Subcutaneous abdominal adipose tissue (tissue), 5 donors: ENCODE measurements around the gene SLC2A9.

Experiments used
- H3K27ac ChIP-seq: one replicate; pipeline ENCODE4 v1.7.0; 2013; ENCODE audit warnings: low read depth, mild to moderate bottlenecking, inconsistent platforms, low read length, moderate library complexity
- H3K27me3 ChIP-seq, 5 donors: one replicate each; pipeline ENCODE4 v1.7.0; 2013; ENCODE audit warnings: low read length in 5 of 5, inconsistent platforms in 1 of 5; ENCODE audit not compliant: control insufficient read depth in 5 of 5, insufficient read depth in 4 of 5
- H3K36me3 ChIP-seq, 5 donors: one replicate each; pipeline ENCODE4 v1.7.0; 2013; ENCODE audit warnings: low read length in 5 of 5; ENCODE audit not compliant: control insufficient read depth in 5 of 5, insufficient read depth in 5 of 5
- H3K4me1 ChIP-seq, 5 donors: one replicate each; pipeline ENCODE4 v1.7.0; 2013; ENCODE audit warnings: low read length in 5 of 5, mild to moderate bottlenecking in 3 of 5, moderate library complexity in 1 of 5; ENCODE audit not compliant: control insufficient read depth in 5 of 5, insufficient read depth in 5 of 5
- H3K4me3 ChIP-seq, 5 donors: one replicate each; pipeline ENCODE4 v1.7.0; 2013; ENCODE audit warnings: low read length in 5 of 5, low read depth in 1 of 5
- H3K9ac ChIP-seq, 5 donors: one replicate each; pipeline ENCODE4 v1.7.0; 2013; ENCODE audit warnings: low read length in 5 of 5, mild to moderate bottlenecking in 4 of 5, moderate library complexity in 3 of 5
- H3K9me3 ChIP-seq, 5 donors: one replicate each; pipeline ENCODE4 v1.7.0; 2013; ENCODE audit warnings: low read length in 5 of 5; ENCODE audit not compliant: control insufficient read depth in 5 of 5
- donor health status: healthy.
- donor health status: healthy.
- donor health status: healthy.
- donor health status: healthy.
- donor health status: healthy.

The SLC2A9 gene

DNA sequence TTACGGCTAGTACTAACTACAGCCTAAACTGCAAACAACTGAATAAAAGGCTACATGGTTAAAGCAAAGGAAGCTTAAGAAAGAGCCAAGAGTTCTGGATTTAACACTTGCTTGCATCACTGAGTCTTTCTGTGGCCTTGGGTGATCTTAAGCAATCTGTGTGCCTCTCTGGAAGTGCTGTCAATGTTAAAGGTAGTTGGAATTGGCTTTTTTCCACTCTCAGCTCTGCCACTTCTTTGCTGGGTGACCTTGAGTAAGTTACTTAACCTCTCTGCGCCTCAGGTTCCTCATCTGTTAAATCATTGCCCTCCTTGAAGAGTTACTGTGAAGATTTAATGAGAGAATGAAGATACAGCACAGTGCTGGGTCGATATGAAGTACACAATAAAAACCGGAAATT is 15.7 kb downstream of the SLC2A9 start:
- Histone ChIP-seq H3K36me3 (no peaks in the 10 kb centered on the region), H3K9me3 (no peaks in the 10 kb centered on the region), H3K4me3 (no peak overlapping the region), H3K27ac (peak overlapping the region; percentile 71), H3K27me3 (peaks cover 0 to 5% (median 0%) of the 10 kb centered on the region in 5 donors), H3K9ac (peak overlapping the region in 2 of 5 donors; percentile 21 to 28), H3K4me1 (peaks cover 16 to 45% (median 32%) of the 10 kb centered on the region in 5 donors)

DNA sequence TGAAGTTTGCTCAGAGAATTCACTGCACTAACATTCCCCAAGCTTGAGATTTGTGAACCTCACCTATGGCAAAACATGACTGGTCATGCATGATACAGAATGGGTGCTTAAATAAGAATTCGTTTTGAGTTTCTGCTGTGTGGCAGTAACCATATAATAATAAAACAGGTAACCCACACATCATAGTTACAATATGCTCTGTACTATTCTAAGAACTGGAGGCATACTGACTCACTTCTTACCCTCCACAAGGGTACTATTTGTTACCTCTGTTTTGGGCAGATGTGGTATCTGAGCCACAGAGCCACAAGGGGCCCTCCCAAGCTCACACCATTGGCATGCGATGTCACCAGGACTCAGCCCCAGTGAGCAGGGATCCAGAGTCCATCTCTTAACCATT is 17.6 kb downstream of the SLC2A9 start:
- Histone ChIP-seq H3K9ac (no peak overlapping the region), H3K9me3 (no peaks in the 10 kb centered on the region), H3K36me3 (no peaks in the 10 kb centered on the region), H3K27me3 (peaks cover 0 to 4% (median 0%) of the 10 kb centered on the region in 5 donors), H3K4me3 (no peak overlapping the region), H3K27ac (no peak overlapping the region), H3K4me1 (peaks cover 16 to 45% (median 32%) of the 10 kb centered on the region in 5 donors)

DNA sequence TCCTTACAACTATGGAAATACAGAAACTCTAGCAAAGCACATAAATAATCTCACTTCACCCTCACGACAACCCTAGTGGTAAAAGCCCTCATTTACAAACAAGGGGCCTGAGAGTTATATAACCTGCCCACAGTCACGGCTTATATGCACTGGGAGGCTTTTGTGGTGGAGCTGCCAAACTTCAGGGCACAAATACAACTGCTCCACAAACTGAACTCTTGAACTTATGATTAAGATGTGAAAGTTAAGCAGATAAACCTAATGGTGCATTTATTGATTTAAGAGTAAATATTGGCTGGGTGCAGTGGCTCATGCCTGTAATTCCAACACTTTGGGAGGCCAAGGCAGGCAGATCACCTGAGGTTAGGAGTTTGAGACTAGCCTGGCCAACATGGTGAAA is 19.0 kb downstream of the SLC2A9 start:
- Histone ChIP-seq H3K9me3 (no peaks in the 10 kb centered on the region), H3K36me3 (no peaks in the 10 kb centered on the region), H3K4me3 (no peak overlapping the region), H3K27ac (no peak overlapping the region), H3K27me3 (peaks cover 0 to under 1% (median 0%) of the 10 kb centered on the region in 5 donors), H3K9ac (no peak overlapping the region), H3K4me1 (peaks cover 16 to 32% (median 22%) of the 10 kb centered on the region in 5 donors)

GRCh38 chr4:10001757-10002156 is 19.5 kb downstream of the SLC2A9 start:
- no peak overlapping the region for H3K4me3 ChIP-seq
- no peaks in the 10 kb centered on the region for H3K36me3 ChIP-seq
- H3K27ac ChIP-seq, result no peak overlapping the region
- no peaks in the 10 kb centered on the region for H3K27me3 ChIP-seq
- H3K9ac ChIP-seq, result no peak overlapping the region
- H3K9me3 ChIP-seq, result no peaks in the 10 kb centered on the region
- peaks cover 13 to 27% (median 17%) of the 10 kb centered on the region in 5 donors for H3K4me1 ChIP-seq

DNA sequence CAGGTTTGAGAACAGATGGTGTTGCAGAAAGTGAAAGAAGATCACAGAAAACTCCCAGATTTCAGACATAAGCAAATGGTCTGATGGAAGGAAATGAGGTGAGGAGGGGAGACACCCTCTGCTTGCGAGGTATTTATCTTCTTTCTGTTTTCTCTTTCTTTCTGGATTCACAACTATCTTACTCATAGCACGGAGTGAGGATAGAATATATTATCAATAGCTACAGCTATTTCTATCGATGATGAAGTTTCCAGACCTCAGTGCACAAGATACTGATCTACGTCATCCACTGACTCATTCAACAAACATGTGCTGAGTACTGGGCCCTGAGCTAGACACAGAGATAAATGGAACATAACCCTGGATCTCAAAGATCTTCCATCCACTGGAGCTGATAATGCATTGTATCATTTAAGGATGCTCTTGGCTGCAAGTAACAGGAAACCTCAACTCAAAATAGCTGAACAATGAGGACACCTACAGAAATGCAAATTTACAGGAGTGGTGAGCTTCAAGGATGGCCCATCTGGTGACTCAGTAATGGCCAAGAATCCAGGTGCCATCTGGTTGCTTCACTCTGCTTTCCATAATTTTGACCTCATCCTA is 21.2 kb downstream of the SLC2A9 start:
- no peaks in the 10 kb centered on the region for H3K27me3 ChIP-seq
- no peaks in the 10 kb centered on the region for H3K9me3 ChIP-seq
- H3K4me3 ChIP-seq, result no peak overlapping the region
- H3K27ac ChIP-seq, result no peak overlapping the region
- H3K9ac ChIP-seq, result no peak overlapping the region
- peaks cover 0 to 5% (median 0%) of the 10 kb centered on the region in 5 donors for H3K36me3 ChIP-seq
- H3K4me1 ChIP-seq, result peaks cover 0 to 10% (median under 1%) of the 10 kb centered on the region in 5 donors

- no peak overlapping the region for H3K9ac ChIP-seq
- no peaks in the 10 kb centered on the region for H3K27me3 ChIP-seq
- H3K4me1 ChIP-seq, result peaks cover 0 to 3% (median 0%) of the 10 kb centered on the region in 5 donors
- no peak overlapping the region for H3K27ac ChIP-seq
- H3K4me3 ChIP-seq, result no peak overlapping the region
- peaks cover 0 to 5% (median 0%) of the 10 kb centered on the region in 5 donors for H3K36me3 ChIP-seq
- no peaks in the 10 kb centered on the region for H3K9me3 ChIP-seq
Observed at GRCh38 chr4:9997886-9998285, 23.4 kb downstream of the SLC2A9 start.

DNA sequence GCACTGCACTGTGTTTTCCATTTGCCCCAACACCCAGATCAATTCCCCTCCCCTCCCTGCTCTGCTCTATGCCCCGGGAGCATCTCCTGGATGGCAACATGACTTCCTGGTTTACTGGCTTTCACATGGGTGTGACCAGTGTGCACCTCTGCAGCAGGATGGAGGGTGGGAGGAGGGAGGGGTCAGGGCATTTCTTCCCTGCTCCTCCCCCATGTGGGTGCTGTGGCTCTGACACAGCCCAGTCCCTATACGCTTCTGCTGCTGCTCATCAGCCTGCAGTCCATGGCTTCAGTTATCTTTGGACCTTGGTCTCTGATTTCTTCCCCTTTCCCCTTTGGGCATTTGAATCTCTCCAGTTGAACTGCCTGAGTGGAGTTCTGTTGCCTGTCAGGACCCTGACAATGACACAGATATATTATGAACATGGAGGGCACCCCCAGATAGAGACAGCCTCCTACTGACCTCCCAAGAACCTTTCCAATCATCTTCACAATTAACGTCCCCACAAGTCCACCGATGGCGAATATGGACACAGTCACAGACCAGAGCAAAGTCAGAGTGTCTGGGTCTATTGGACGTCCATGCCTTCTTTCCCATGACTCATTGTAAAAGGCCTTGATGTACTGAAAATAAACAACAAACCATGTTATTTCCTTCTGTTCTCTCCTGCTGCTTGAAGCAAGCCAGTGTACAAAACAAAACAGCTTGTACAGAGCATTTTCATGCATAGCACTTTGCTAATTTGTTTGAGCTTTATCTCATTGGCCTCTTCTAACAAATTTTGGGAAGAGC is 24.8 kb downstream of the SLC2A9 start:
- Histone ChIP-seq H3K4me1 (no peaks in the 10 kb centered on the region), H3K27ac (no peak overlapping the region), H3K27me3 (no peaks in the 10 kb centered on the region), H3K9ac (no peak overlapping the region), H3K4me3 (no peak overlapping the region), H3K9me3 (no peaks in the 10 kb centered on the region), H3K36me3 (peaks cover 0 to 5% (median 0%) of the 10 kb centered on the region in 5 donors)

- Histone ChIP-seq H3K27ac (no peak overlapping the region), H3K27me3 (peaks cover 0 to 4% (median 0%) of the 10 kb centered on the region in 5 donors), H3K9me3 (peaks cover 0 to 2% (median 0%) of the 10 kb centered on the region in 5 donors), H3K36me3 (peaks cover 0 to 5% (median 0%) of the 10 kb centered on the region in 5 donors), H3K9ac (no peak overlapping the region), H3K4me3 (no peak overlapping the region), H3K4me1 (no peaks in the 10 kb centered on the region)
Observed at GRCh38 chr4:9994246-9994847, 26.9 kb downstream of the SLC2A9 start.

DNA sequence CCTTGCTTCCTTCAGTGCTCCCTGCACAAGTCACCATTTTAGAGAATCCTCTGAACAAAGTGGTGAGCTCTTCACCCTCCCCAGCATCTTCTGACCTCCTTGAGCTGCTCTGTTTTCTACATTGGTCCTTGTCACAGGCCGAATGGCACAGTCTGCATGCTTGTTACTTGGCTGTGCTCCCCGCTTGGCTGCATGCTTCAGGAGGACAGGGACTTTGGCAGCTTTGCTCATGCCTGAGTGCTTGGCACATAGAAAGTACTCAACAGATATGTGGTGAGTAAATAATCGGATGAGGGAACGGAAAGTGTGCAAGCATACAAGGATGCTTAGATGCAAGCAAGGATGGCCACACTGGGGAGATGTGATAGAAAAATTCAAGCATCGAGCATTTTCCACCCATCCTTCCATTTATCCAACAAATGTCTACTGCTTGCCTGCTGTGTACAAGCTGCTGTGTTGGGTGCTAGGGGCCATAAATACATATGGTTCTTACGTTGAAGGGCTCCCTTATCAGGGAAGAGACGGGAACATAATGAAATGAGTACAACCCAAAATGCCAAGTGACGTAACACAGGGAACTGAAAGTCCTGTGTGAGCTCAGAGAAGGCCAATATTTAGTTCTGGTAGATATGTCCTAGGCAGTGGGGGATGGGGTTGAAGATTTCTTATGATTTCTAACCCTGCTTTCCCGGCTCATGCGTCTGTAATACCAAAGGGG is 31.2 kb downstream of the SLC2A9 start:
- Histone ChIP-seq H3K9me3 (peaks cover 0 to 2% (median 0%) of the 10 kb centered on the region in 5 donors), H3K4me1 (no peaks in the 10 kb centered on the region), H3K36me3 (peaks cover 0 to 5% (median 0%) of the 10 kb centered on the region in 5 donors), H3K27ac (no peak overlapping the region), H3K27me3 (peaks cover 0 to 4% (median 0%) of the 10 kb centered on the region in 5 donors), H3K9ac (no peak overlapping the region), H3K4me3 (no peak overlapping the region)
